ENCODE measurements around the gene GOLM1.
"Not testable (repeated sequence)": the region's sequence is repeated elsewhere in the genome, so short reads cannot be mapped to it uniquely, and the experiment has no call there.

GOLM1 gene

DNA sequence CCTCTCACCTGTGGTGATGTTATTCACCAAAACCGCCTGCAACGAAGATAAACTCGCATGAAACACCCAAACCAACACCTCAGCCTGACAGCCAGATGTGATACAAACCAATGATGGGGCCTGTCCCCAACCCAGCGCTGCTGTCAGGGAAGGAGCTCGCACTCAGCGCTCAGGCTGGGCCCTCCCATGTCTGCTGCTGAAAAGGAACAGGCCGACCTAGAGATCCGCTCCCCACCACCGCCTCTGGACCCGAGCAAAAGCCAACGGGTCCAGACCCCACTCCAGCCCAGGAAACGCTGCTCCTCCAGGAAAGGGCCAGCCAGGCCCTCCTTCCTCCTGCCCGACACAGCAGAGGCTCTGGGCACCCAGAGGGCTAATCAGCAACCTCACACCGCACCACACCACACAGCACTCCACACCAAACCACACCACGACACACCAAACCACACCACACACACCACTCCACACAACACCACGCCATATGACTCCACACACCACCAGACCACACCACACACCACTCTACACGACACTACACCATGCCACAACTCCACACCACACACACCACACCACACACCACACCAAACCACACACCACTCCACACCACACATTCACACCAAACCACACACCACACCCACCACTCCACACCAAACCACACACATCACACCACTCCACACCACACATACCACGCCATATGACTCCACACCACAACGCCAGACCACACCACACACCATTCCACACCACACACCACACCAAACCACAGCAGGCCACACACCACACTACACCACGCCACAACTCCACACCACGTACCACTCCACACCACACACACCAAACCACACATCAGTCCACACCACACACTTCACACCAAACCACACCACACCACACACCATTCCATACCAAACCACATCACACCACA lies 46.5 kb downstream of the GOLM1 start:
- ATAC-seq = no peak

GRCh38 chr9:86048018-86048742 lies 51.2 kb downstream of the GOLM1 start:
- not testable (repeated sequence) for ATAC-seq

More for the DNA sequence above, 46.5 kb downstream of the GOLM1 start:
- TF ChIP-seq RARB (CRISPR knock-in tag; IDR thresholded peaks at IDR 0.05) (no peak), ESRRG (CRISPR knock-in tag; IDR thresholded peaks at IDR 0.05) (no peak), OSR1 (CRISPR knock-in tag; IDR thresholded peaks at IDR 0.05) (no peak), PATZ1 (CRISPR knock-in tag; IDR thresholded peaks at IDR 0.05; ENCODE audit: borderline replicate concordance) (no peak), POU6F1 (CRISPR knock-in tag; IDR thresholded peaks at IDR 0.05; ENCODE audit: borderline replicate concordance, low read depth) (no peak), TCF4 (CRISPR knock-in tag; IDR thresholded peaks at IDR 0.05; ENCODE audit: borderline replicate concordance) (no peak)

- TF ChIP-seq ZFP30 (CRISPR knock-in tag; IDR thresholded peaks at IDR 0.05) (no peak), TOX (CRISPR knock-in tag; IDR thresholded peaks at IDR 0.05; ENCODE audit: borderline replicate concordance) (no peak), SNAI2 (CRISPR knock-in tag; IDR thresholded peaks at IDR 0.05) (no peak), ZNF70 (CRISPR knock-in tag; IDR thresholded peaks at IDR 0.05) (no peak), CSDC2 (CRISPR knock-in tag; IDR thresholded peaks at IDR 0.05) (no peak), ZC3H10 (CRISPR knock-in tag; IDR thresholded peaks at IDR 0.05) (no peak), ZFP3 (CRISPR knock-in tag; IDR thresholded peaks at IDR 0.05) (no peak), OSR1 (CRISPR knock-in tag; IDR thresholded peaks at IDR 0.05) (no peak), ZNF565 (CRISPR knock-in tag; conservative IDR thresholded peaks at IDR 0.05; ENCODE audit: low read depth) (no peak)
- TF ChIP-seq, protein P1, sequence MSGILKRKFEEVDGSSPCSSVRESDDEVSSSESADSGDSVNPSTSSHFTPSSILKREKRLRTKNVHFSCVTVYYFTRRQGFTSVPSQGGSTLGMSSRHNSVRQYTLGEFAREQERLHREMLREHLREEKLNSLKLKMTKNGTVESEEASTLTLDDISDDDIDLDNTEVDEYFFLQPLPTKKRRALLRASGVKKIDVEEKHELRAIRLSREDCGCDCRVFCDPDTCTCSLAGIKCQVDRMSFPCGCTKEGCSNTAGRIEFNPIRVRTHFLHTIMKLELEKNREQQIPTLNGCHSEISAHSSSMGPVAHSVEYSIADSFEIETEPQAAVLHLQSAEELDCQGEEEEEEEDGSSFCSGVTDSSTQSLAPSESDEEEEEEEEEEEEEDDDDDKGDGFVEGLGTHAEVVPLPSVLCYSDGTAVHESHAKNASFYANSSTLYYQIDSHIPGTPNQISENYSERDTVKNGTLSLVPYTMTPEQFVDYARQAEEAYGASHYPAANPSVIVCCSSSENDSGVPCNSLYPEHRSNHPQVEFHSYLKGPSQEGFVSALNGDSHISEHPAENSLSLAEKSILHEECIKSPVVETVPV (CRISPR knock-in tag; IDR thresholded peaks at IDR 0.05) = no peak
- no peak for ATAC-seq
These were observed 52.0 kb downstream of the GOLM1 start for GRCh38 chr9:86047361-86047760.

GRCh38 chr9:86046930-86047341 lies 52.4 kb downstream of the GOLM1 start:
- no peak; the same call in 2 of the 3 replicates for ATAC-seq
- TF ChIP-seq GLIS3 (CRISPR knock-in tag; IDR thresholded peaks at IDR 0.05) (no peak), ZNF8 (CRISPR knock-in tag; IDR thresholded peaks at IDR 0.05) (no peak), PATZ1 (CRISPR knock-in tag; IDR thresholded peaks at IDR 0.05; ENCODE audit: borderline replicate concordance) (no peak), ESRRG (CRISPR knock-in tag; IDR thresholded peaks at IDR 0.05) (no peak), OSR1 (CRISPR knock-in tag; IDR thresholded peaks at IDR 0.05) (no peak), ZNF565 (CRISPR knock-in tag; conservative IDR thresholded peaks at IDR 0.05; ENCODE audit: low read depth) (no peak), ZFP30 (CRISPR knock-in tag; IDR thresholded peaks at IDR 0.05) (no peak), TOX (CRISPR knock-in tag; IDR thresholded peaks at IDR 0.05; ENCODE audit: borderline replicate concordance) (no peak), RARB (CRISPR knock-in tag; IDR thresholded peaks at IDR 0.05) (no peak), ARNTL (CRISPR knock-in tag; IDR thresholded peaks at IDR 0.05; ENCODE audit: borderline replicate concordance, low read depth) (no peak), BACH2 (CRISPR knock-in tag; IDR thresholded peaks at IDR 0.05; ENCODE audit: borderline replicate concordance) (no peak)
- TF ChIP-seq, protein P1 (CRISPR knock-in tag; IDR thresholded peaks at IDR 0.05) = no peak

All from SK-N-SH treated with all-trans-retinoic acid at 6 μM for 48 hours (cell line).